Kidney epithelial cell (primary cell): ENCODE data around the gene ACBD5. TPM values are rescaled to one million over a fixed set of nuclear protein-coding genes. Genes with fewer than 3 reads are reported as not detected.

Experiments used
- DNase-seq: peaks from one replicate; pipeline ENCODE4 v3.0.0-alpha.2; 2010; ENCODE audit warnings: low read depth
- H3K27me3 ChIP-seq: 2 replicates; pipeline ENCODE4 v1.6.0; 2011; ENCODE audit warnings: low read length; ENCODE audit not compliant: control insufficient read depth, insufficient read depth
- H3K36me3 ChIP-seq: 2 replicates; pipeline ENCODE4 v1.5.1; 2011; ENCODE audit warnings: low read length; ENCODE audit not compliant: control insufficient read depth, insufficient read depth
- H3K4me3 ChIP-seq: 2 replicates; pipeline ENCODE4 v1.5.1; 2011; ENCODE audit warnings: low read depth, mild to moderate bottlenecking, control low read depth, low read length
- CTCF ChIP-seq: IDR thresholded peaks from 2 replicates; pipeline ENCODE4 v1.5.1; 2011; ENCODE audit warnings: mild to moderate bottlenecking, moderate library complexity, low read length, control low read depth, inconsistent platforms; ENCODE audit not compliant: insufficient read depth, poor library complexity, severe bottlenecking
- total RNA-seq: library from RNA; depleted of rRNA; stranded (reverse); fragments of >200 nt; gene quantifications from 2 replicates; pipeline ENCODE4 v1.2.3, GENCODE V29; 2015

ACBD5 gene
- total RNA-seq, 1 donor from 2014 or later = 27.9 TPM

DNA sequence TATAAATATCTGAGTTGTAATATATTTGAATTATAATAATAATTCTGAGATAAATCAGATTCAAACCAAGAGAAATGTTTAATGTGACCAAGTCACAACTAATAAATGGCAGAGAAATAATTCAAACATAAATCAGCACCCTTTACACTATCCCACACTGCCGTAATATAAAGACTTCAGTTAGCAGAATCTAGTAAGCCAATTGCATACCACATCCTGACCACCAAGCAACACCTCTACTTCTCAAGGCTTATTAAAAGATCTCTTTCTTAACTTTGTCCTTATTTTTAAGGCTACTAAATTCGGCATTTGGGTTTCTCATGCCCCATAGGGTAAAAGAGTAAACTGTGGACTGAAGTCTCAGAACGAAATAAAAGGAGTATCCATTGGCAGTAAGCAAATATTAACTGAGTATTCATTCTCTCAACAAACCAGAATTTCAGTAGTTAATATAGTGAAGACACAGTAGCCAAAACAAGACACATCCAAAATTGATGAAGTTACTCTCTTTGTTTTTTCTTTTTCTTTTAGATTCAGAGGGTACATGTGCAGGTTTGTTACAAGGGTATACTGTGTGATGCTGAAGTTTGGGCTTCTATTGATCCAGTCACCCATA lies 14.8 kb downstream of the ACBD5 start:
- H3K27me3 ChIP-seq = no peaks in the 10 kb centered on the region
- no peak for DNase-seq
- no peaks in the 10 kb centered on the region for H3K36me3 ChIP-seq
- no peak for TF ChIP-seq CTCF
- no peak overlapping the region for H3K4me3 ChIP-seq

GRCh38 chr10:27225011-27225590 lies 15.5 kb downstream of the ACBD5 start:
- TF ChIP-seq CTCF = no peak
- Histone ChIP-seq H3K4me3 (no peak overlapping the region), H3K36me3 (no peaks in the 10 kb centered on the region), H3K27me3 (no peaks in the 10 kb centered on the region)
- DNase-seq = no peak

DNA sequence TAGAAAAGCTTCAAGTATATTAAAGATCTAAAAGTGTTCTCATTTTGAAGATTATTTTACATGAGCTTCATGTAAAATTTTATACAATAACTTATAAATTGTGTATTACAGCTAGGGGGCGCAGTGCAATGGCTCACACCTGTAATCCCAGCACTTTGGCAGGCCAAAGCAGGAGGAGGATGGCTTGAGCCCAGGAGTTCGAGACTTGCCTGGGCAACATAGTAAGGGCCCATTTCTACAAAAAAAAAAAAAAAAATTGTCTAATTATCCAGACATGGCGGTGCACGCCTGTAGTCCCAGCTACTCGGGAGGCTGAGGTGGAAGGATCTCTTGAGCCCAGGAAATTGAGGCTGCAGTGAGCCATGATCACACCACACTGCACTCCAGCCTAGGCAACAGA lies 16.6 kb downstream of the ACBD5 start:
- Histone ChIP-seq H3K27me3 (no peaks in the 10 kb centered on the region), H3K4me3 (no peak overlapping the region), H3K36me3 (no peaks in the 10 kb centered on the region)
- peak; percentile 48 for TF ChIP-seq CTCF
- no peak for DNase-seq

- no peak overlapping the region for H3K4me3 ChIP-seq
- H3K36me3 ChIP-seq = no peaks in the 10 kb centered on the region
- no peaks in the 10 kb centered on the region for H3K27me3 ChIP-seq
- TF ChIP-seq CTCF = no peak
- no peak for DNase-seq
Measured at GRCh38 chr10:27207350-27207749, 33.2 kb downstream of the ACBD5 start.

GRCh38 chr10:27203806-27204205 lies 36.8 kb downstream of the ACBD5 start:
- DNase-seq = no peak
- no peak overlapping the region for H3K4me3 ChIP-seq
- H3K27me3 ChIP-seq = no peaks in the 10 kb centered on the region
- no peaks in the 10 kb centered on the region for H3K36me3 ChIP-seq
- no peak for TF ChIP-seq CTCF

DNA sequence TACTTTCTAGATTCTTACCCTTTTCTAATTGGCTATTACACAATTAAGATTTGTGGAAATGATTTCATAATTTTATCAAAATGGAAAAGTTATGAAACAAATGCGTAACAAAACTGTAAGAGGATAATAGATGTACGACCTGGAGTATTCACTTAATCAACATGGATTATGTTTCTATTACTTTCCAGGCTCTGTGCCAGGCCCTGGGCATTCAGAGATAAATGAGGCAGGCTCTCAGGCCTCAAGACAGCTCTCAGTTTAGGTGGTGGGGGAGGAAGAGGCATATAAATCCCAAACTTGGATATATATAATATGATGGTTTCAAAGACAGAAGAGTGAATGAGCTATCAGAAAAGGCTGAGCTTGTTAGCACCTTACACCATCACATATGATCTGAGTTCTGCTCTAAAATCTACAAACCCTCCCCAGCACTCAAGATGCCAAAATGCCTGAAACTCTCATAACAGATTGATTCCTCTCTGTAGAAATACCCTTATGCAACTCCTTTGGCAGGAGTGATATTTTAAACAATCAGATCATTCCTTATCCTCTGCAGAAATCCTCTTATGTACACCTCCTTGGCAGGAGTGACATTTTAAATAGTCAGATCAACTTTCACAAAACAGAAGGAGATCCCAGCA lies 42.5 kb downstream of the ACBD5 start:
- Histone ChIP-seq H3K27me3 (no peaks in the 10 kb centered on the region), H3K36me3 (no peaks in the 10 kb centered on the region), H3K4me3 (no peak overlapping the region)
- DNase-seq = no peak
- no peak for TF ChIP-seq CTCF
